ENCODE results near the gene B4GAT1. TPM values are rescaled to one million over a fixed set of nuclear protein-coding genes. Genes with fewer than 3 reads are reported as not detected.
A peak's percentile ranks its signal among the peaks of the same experiment; 100 is the strongest.

The B4GAT1 gene
- total and polyA plus RNA-seq, 2 of the 13 experiments (the other 11 are each of a cell fraction or from before 2014, with no cell fraction given): 40.4 to 109 TPM

DNA sequence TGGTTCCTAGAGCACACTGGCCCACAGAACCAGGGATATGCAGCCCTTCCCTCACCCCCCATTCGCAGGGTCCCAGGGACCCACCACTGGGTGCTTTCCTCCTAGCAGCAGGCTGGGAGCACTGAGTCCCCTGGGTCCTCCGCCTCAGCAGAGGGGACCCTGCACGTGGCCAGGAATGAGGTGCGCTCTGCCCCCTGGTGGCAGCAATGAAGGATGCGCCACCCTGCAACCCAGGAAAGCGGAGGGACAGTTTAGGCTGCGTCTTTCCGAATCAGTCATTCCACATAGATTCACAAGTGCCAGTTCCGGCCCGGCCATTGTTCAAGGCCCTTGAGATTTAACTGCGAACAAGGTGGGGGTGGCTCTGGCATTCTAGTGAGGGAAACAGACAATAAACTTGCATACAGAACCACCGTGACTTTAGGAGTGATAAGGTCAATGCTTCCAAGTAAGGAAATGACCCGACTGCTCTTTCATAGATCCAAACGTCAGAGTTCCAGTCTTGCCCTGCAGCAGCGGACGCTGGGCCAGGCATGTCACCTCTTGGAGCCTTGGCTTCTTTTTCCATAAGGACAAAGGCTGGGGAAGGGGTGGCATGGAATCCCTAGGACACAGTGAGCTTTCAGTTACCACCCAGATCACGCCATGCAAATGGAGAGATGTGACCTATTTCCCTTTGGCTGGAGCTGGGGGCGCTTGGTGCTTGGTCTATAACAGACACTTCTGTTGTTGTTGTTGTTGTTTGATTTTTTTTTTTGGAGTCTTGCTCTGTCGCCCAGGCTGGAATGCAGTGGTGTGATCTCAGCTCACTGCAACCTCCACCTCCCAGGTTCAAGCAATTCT is 18.9 kb downstream of the B4GAT1 start (continued):
- TF ChIP-seq ZNF430 (CRISPR knock-in tag; IDR thresholded peaks at IDR 0.05) (peak; percentile 53; the same call in 1 of the 2 replicates), REXO4 (CRISPR knock-in tag; IDR thresholded peaks at IDR 0.05; ENCODE audit: borderline replicate concordance) (no peak), NCOA5 (CRISPR knock-in tag; IDR thresholded peaks at IDR 0.05) (no peak), ZFX (CRISPR knock-in tag; IDR thresholded peaks at IDR 0.05; ENCODE audit: low read depth) (peak; percentile 75; the same call in 1 of the 2 replicates), NFATC3 (CRISPR knock-in tag; IDR thresholded peaks at IDR 0.05) (no peak), HOXA7 (CRISPR knock-in tag; IDR thresholded peaks at IDR 0.05) (no peak), HCFC1 (IDR thresholded peaks at IDR 0.05; ENCODE audit: low read depth, low read length) (no peak), NKX3-1 (CRISPR knock-in tag; IDR thresholded peaks at IDR 0.05) (no peak), ZKSCAN8 (CRISPR knock-in tag; IDR thresholded peaks at IDR 0.05; ENCODE audit: borderline replicate concordance) (peak; percentile 72), TRIM24 (CRISPR knock-in tag; IDR thresholded peaks at IDR 0.05) (no peak), ZNF234 (CRISPR knock-in tag; conservative IDR thresholded peaks at IDR 0.05) (no peak), KAT8 (CRISPR knock-in tag; IDR thresholded peaks at IDR 0.05) (peak; percentile 74), ELF3 (CRISPR knock-in tag; IDR thresholded peaks at IDR 0.05) (peak; percentile 84), ZNF496 (CRISPR knock-in tag; IDR thresholded peaks at IDR 0.05; ENCODE audit: insufficient replicate concordance) (no peak), SSRP1 (CRISPR knock-in tag; IDR thresholded peaks at IDR 0.05) (no peak), CENPX (CRISPR knock-in tag; IDR thresholded peaks at IDR 0.05) (no peak), ZNF101 (CRISPR knock-in tag; IDR thresholded peaks at IDR 0.05; ENCODE audit: borderline replicate concordance, low read depth) (no peak), PRPF4 (IDR thresholded peaks at IDR 0.05; ENCODE audit: low read depth, low read length, poor library complexity, severe bottlenecking) (no peak)
- TF ChIP-seq, protein P1, sequence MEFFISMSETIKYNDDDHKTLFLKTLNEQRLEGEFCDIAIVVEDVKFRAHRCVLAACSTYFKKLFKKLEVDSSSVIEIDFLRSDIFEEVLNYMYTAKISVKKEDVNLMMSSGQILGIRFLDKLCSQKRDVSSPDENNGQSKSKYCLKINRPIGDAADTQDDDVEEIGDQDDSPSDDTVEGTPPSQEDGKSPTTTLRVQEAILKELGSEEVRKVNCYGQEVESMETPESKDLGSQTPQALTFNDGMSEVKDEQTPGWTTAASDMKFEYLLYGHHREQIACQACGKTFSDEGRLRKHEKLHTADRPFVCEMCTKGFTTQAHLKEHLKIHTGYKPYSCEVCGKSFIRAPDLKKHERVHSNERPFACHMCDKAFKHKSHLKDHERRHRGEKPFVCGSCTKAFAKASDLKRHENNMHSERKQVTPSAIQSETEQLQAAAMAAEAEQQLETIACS (CRISPR knock-in tag; IDR thresholded peaks at IDR 0.05): no peak
- TF ChIP-seq, protein P2, sequence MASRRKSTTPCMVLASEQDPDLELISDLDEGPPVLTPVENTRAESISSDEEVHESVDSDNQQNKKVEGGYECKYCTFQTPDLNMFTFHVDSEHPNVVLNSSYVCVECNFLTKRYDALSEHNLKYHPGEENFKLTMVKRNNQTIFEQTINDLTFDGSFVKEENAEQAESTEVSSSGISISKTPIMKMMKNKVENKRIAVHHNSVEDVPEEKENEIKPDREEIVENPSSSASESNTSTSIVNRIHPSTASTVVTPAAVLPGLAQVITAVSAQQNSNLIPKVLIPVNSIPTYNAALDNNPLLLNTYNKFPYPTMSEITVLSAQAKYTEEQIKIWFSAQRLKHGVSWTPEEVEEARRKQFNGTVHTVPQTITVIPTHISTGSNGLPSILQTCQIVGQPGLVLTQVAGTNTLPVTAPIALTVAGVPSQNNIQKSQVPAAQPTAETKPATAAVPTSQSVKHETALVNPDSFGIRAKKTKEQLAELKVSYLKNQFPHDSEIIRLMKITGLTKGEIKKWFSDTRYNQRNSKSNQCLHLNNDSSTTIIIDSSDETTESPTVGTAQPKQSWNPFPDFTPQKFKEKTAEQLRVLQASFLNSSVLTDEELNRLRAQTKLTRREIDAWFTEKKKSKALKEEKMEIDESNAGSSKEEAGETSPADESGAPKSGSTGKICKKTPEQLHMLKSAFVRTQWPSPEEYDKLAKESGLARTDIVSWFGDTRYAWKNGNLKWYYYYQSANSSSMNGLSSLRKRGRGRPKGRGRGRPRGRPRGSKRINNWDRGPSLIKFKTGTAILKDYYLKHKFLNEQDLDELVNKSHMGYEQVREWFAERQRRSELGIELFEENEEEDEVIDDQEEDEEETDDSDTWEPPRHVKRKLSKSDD (CRISPR knock-in tag; IDR thresholded peaks at IDR 0.05; ENCODE audit: low read depth): peak; percentile 46; the same call in 1 of the 2 replicates
- TF ChIP-seq, protein P3, sequence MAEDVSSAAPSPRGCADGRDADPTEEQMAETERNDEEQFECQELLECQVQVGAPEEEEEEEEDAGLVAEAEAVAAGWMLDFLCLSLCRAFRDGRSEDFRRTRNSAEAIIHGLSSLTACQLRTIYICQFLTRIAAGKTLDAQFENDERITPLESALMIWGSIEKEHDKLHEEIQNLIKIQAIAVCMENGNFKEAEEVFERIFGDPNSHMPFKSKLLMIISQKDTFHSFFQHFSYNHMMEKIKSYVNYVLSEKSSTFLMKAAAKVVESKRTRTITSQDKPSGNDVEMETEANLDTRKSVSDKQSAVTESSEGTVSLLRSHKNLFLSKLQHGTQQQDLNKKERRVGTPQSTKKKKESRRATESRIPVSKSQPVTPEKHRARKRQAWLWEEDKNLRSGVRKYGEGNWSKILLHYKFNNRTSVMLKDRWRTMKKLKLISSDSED (CRISPR knock-in tag; IDR thresholded peaks at IDR 0.05): no peak
